ENCODE measurements around the gene ACAA1.

- no peak for TF ChIP-seq CTCF (IDR thresholded peaks at IDR 0.05)
- TF ChIP-seq EP300 (IDR thresholded peaks at IDR 0.05), result no peak
- TF ChIP-seq POLR2A (IDR thresholded peaks at IDR 0.05), result peak; percentile 43
These were observed 1.6 kb upstream of the ACAA1 start, which contains the start of gene MYD88 for GRCh38 chr3:38138349-38139190.

Data from ovary (tissue), 3 donors.